Karpas-422 (cell line): ENCODE data around the gene SMPD1. TPM values are rescaled to one million over a fixed set of nuclear protein-coding genes. Genes with fewer than 3 reads are reported as not detected.

Source experiments
- DNase-seq: peaks from one replicate; pipeline ENCODE4 v3.0.0-alpha.2; 2015
- H2AFZ ChIP-seq: fragments of 200-600 bp; sonication (generic); 2 replicates; pipeline ENCODE4 v1.6.1; 2014; ENCODE audit warnings: antibody characterized with exemption, low read length, mixed read lengths
- H3K27ac ChIP-seq: fragments of 200-600 bp; sonication (generic); 2 replicates; pipeline ENCODE4 v1.5.1; 2014; ENCODE audit warnings: mild to moderate bottlenecking, low read length, moderate library complexity
- H3K27me3 ChIP-seq: fragments of 200-600 bp; sonication (generic); 2 replicates; pipeline ENCODE4 v1.6.1; 2014; ENCODE audit warnings: low read length, mixed read lengths
- H3K36me3 ChIP-seq: fragments of 200-600 bp; sonication (generic); 2 replicates; pipeline ENCODE4 v1.6.1; 2014; ENCODE audit warnings: low read length, mixed read lengths; ENCODE audit not compliant: insufficient read depth
- H3K4me1 ChIP-seq: fragments of 200-600 bp; sonication (generic); 2 replicates; pipeline ENCODE4 v1.6.1; 2014; ENCODE audit warnings: mild to moderate bottlenecking, low read length, mixed read lengths
- H3K4me2 ChIP-seq: fragments of 200-600 bp; sonication (generic); 2 replicates; pipeline ENCODE4 v1.6.1; 2014; ENCODE audit warnings: low read length, low read depth, mild to moderate bottlenecking; ENCODE audit not compliant: poor library complexity, severe bottlenecking
- H3K4me3 ChIP-seq: fragments of 200-600 bp; sonication (generic); 2 replicates; pipeline ENCODE4 v1.5.1; 2014; ENCODE audit warnings: mild to moderate bottlenecking, antibody characterized with exemption, low read length, mixed read lengths
- H3K79me2 ChIP-seq: fragments of 200-600 bp; sonication (generic); 2 replicates; pipeline ENCODE4 v1.6.1; 2014; ENCODE audit warnings: mild to moderate bottlenecking, low read length, mixed read lengths
- H3K9ac ChIP-seq: fragments of 200-600 bp; sonication (generic); 2 replicates; pipeline ENCODE4 v1.6.0; 2014; ENCODE audit warnings: low read length
- H3K9me2 ChIP-seq: fragments of 200-600 bp; sonication (generic), shearing (Covaris generic); replicated peaks from 2 replicates; pipeline ENCODE4 v1.6.0; 2014; ENCODE audit warnings: mild to moderate bottlenecking, low read length, moderate library complexity; ENCODE audit not compliant: insufficient read depth
- H3K9me3 ChIP-seq: fragments of 300-700, 200-600 bp; sonication (generic); 2 replicates; pipeline ENCODE4 v1.6.1; 2014; ENCODE audit warnings: low read length, mixed read lengths
- H4K20me1 ChIP-seq: fragments of 200-600 bp; sonication (generic); 2 replicates; pipeline ENCODE4 v1.6.1; 2014; ENCODE audit warnings: mild to moderate bottlenecking, antibody characterized with exemption, low read length, low read depth; ENCODE audit not compliant: insufficient read depth
- total RNA-seq: library from RNA; depleted of rRNA; stranded (reverse); fragments of >200 nt; shearing (Covaris generic); gene quantifications from 2 replicates; pipeline ENCODE4 v1.2.3, GENCODE V29; 2014; ENCODE audit warnings: low replicate concordance

Gene SMPD1
- total RNA-seq, 1 experiment from 2014 or later: 2.3 TPM

DNA sequence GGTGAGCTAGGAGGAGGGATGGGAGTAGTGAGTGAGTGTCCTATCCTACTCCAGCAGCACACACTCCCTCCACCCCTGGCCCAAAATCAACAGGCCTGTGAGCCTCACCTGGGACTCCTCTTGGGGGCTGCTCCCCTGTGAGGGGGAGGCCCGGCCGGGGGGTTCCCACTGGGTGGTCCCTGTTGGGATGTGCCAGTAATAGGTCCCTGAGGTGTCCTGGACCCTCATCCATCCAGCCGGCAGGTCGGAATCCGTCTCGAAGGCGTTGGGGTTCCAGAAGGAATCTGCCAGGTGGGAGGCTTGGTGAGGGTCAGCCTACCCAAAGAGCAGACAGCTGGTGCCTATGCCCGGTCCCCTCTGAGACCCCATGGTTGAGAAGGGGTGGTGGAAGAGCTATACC, 13.3 kb downstream of the SMPD1 start:
- no peaks in the 10 kb centered on the region for H3K79me2 ChIP-seq
- H3K9me2 ChIP-seq: no peaks in the 10 kb centered on the region
- H3K4me1 ChIP-seq: peaks cover 5% of the 10 kb centered on the region; the same call in 1 of the 2 replicates
- no peak overlapping the region for H3K27ac ChIP-seq
- H3K9me3 ChIP-seq: no peaks in the 10 kb centered on the region
- no peak overlapping the region for H2AFZ ChIP-seq
- H3K9ac ChIP-seq: no peak overlapping the region
- no peaks in the 10 kb centered on the region for H3K27me3 ChIP-seq
- H3K4me2 ChIP-seq: no peak overlapping the region
- H3K36me3 ChIP-seq: no peaks in the 10 kb centered on the region
- H3K4me3 ChIP-seq: no peak overlapping the region
- DNase-seq: no peak
- no peaks in the 10 kb centered on the region for H4K20me1 ChIP-seq

- Histone ChIP-seq H3K4me1 (peaks cover 5% of the 10 kb centered on the region; the same call in 1 of the 2 replicates), H3K27ac (no peak overlapping the region), H3K9ac (no peak overlapping the region)
These were observed 14.2 kb downstream of the SMPD1 start for GRCh38 chr11:6404342-6405051.

GRCh38 chr11:6405052-6405667, 14.9 kb downstream of the SMPD1 start:
- no peak overlapping the region for H3K4me2 ChIP-seq
- H3K36me3 ChIP-seq: no peaks in the 10 kb centered on the region
- H3K4me3 ChIP-seq: no peak overlapping the region
- H3K9ac ChIP-seq: no peak overlapping the region
- no peaks in the 10 kb centered on the region for H4K20me1 ChIP-seq
- H3K9me2 ChIP-seq: no peaks in the 10 kb centered on the region
- H3K4me1 ChIP-seq: peaks cover 5% of the 10 kb centered on the region; the same call in 1 of the 2 replicates
- H2AFZ ChIP-seq: no peak overlapping the region
- no peaks in the 10 kb centered on the region for H3K79me2 ChIP-seq
- DNase-seq: no peak
- H3K27me3 ChIP-seq: no peaks in the 10 kb centered on the region
- H3K9me3 ChIP-seq: no peaks in the 10 kb centered on the region
- H3K27ac ChIP-seq: no peak overlapping the region

More at GRCh38 chr11:6404342-6405051, 14.2 kb downstream of the SMPD1 start:
- no peak overlapping the region for H3K4me2 ChIP-seq
- no peak for DNase-seq
- H3K27me3 ChIP-seq: no peaks in the 10 kb centered on the region
- H2AFZ ChIP-seq: no peak overlapping the region
- no peaks in the 10 kb centered on the region for H3K9me2 ChIP-seq
- no peaks in the 10 kb centered on the region for H4K20me1 ChIP-seq
- no peak overlapping the region for H3K4me3 ChIP-seq
- H3K36me3 ChIP-seq: no peaks in the 10 kb centered on the region
- H3K79me2 ChIP-seq: no peaks in the 10 kb centered on the region
- no peaks in the 10 kb centered on the region for H3K9me3 ChIP-seq

DNA sequence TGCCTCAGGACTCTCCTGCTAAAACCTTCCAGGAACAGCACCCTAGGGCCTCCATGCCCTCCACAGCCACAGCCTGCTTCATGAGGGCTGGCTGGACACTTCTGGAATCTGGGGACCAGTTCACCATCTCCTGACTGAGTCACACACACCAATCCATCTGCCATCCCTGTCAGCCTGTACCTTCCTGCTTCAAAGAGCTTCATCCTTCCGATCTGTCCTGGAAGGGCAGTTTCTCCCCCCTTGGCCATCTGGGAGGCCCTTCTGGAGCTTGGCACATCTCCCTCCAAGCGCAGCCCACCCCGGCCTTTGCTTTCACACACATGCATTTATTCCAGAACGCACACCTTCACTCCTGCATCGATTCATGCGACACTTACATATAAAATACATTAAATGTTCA, 15.6 kb downstream of the SMPD1 start:
- Histone ChIP-seq H3K27ac (no peak overlapping the region), H3K79me2 (no peaks in the 10 kb centered on the region), H4K20me1 (no peaks in the 10 kb centered on the region), H3K9ac (no peak overlapping the region), H3K9me3 (no peaks in the 10 kb centered on the region), H3K4me3 (no peak overlapping the region), H2AFZ (no peak overlapping the region), H3K4me1 (peaks cover 5% of the 10 kb centered on the region; the same call in 1 of the 2 replicates), H3K4me2 (no peak overlapping the region), H3K36me3 (no peaks in the 10 kb centered on the region), H3K9me2 (no peaks in the 10 kb centered on the region), H3K27me3 (no peaks in the 10 kb centered on the region)
- no peak for DNase-seq

GRCh38 chr11:6406370-6406769, 16.1 kb downstream of the SMPD1 start:
- no peak for DNase-seq
- H4K20me1 ChIP-seq: no peaks in the 10 kb centered on the region
- H3K9me3 ChIP-seq: no peaks in the 10 kb centered on the region
- H2AFZ ChIP-seq: no peak overlapping the region
- H3K36me3 ChIP-seq: no peaks in the 10 kb centered on the region
- no peak overlapping the region for H3K27ac ChIP-seq
- H3K4me1 ChIP-seq: peaks cover 5% of the 10 kb centered on the region; the same call in 1 of the 2 replicates
- H3K4me3 ChIP-seq: no peak overlapping the region
- H3K27me3 ChIP-seq: no peaks in the 10 kb centered on the region
- H3K4me2 ChIP-seq: no peak overlapping the region
- no peaks in the 10 kb centered on the region for H3K79me2 ChIP-seq
- no peaks in the 10 kb centered on the region for H3K9me2 ChIP-seq
- H3K9ac ChIP-seq: no peak overlapping the region

DNA sequence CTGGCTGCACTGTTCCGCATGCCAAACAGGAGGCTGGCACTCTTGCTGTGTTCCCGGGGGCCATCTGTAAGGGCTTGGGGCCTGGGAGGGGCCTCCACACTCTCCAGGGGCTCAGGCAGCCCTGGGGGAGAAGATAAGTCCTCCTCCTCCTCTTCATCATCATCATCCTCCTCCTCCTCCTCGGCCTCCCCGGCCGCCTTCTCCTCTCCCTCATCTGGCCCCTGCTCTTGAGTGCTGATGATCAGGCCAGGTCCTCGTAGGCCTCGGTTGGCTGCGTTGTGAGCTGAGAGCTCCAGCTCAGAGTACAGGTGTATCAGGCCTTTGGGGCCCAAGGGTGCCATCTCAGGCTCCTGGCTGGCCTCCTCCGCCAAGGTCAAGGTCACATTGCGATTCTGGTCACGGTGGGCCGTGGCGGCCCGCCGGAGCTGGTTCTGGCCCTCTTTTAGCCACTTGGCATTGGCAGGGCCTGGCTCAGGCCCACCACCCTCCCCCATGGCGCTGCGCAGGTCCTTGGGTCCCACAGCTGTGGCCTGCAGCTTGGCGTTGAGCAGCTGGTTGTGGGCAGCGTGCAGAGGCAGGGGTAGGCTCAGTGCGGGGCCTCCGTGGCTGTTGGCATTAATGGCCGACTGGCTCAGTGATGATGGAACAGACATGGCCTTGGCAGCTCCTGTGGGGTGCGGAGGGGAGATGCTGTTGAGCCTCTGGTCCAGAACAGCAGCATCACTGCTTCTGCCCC, 20.6 kb downstream of the SMPD1 start:
- Histone ChIP-seq H3K4me2 (no peak overlapping the region), H3K4me1 (no peaks in the 10 kb centered on the region), H3K27ac (no peak overlapping the region), H2AFZ (no peak overlapping the region), H3K4me3 (no peak overlapping the region), H3K9ac (no peak overlapping the region), H3K27me3 (no peaks in the 10 kb centered on the region), H3K9me3 (no peaks in the 10 kb centered on the region), H3K9me2 (no peaks in the 10 kb centered on the region), H4K20me1 (no peaks in the 10 kb centered on the region), H3K79me2 (no peaks in the 10 kb centered on the region), H3K36me3 (no peaks in the 10 kb centered on the region)
- DNase-seq: no peak

DNA sequence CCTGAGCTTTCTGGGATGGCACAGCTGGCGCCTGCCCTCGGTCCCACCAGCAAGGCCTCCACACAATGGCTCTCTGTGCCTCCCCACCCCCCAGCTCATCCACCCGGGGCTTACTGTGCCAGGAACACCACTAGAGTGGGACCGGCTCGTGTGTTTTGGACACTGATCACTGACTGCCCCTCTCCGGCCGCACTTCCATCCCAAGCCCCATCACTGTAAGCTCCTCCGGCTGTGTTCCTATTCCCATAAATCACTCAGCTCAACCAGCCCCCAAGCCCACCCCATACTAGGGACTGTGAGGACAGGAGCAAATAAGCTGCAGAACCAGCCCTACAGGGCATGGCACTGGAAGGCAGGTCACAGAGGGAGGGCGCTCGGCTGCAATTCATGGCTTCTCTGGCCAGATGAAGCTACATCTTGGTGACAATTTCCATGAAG, 21.3 kb downstream of the SMPD1 start:
- H3K4me1 ChIP-seq: no peaks in the 10 kb centered on the region

GRCh38 chr11:6413791-6414201, 23.5 kb downstream of the SMPD1 start:
- H3K4me2 ChIP-seq: no peak overlapping the region
- no peaks in the 10 kb centered on the region for H3K9me2 ChIP-seq
- H4K20me1 ChIP-seq: no peaks in the 10 kb centered on the region
- H3K9ac ChIP-seq: no peak overlapping the region
- H3K36me3 ChIP-seq: no peaks in the 10 kb centered on the region
- no peak for DNase-seq
- H3K27ac ChIP-seq: no peak overlapping the region
- no peaks in the 10 kb centered on the region for H3K9me3 ChIP-seq
- no peaks in the 10 kb centered on the region for H3K79me2 ChIP-seq
- no peak overlapping the region for H3K4me3 ChIP-seq
- H2AFZ ChIP-seq: no peak overlapping the region
- H3K27me3 ChIP-seq: no peaks in the 10 kb centered on the region
- H3K4me1 ChIP-seq: no peaks in the 10 kb centered on the region

More for the DNA sequence above, 21.3 kb downstream of the SMPD1 start:
- Histone ChIP-seq H3K9me2 (no peaks in the 10 kb centered on the region), H3K9ac (no peak overlapping the region), H3K9me3 (no peaks in the 10 kb centered on the region), H3K36me3 (no peaks in the 10 kb centered on the region), H3K4me2 (no peak overlapping the region), H4K20me1 (no peaks in the 10 kb centered on the region), H3K27ac (no peak overlapping the region), H3K79me2 (no peaks in the 10 kb centered on the region), H2AFZ (no peak overlapping the region), H3K4me3 (no peak overlapping the region), H3K27me3 (no peaks in the 10 kb centered on the region)
- DNase-seq: no peak
